NCI-H345 (cell line): ENCODE results near the gene PHF3.

Experiments
- DNase-seq: peaks from one replicate; lab custom pipeline; 2025; lab: John Stamatoyannopoulos, UW

The PHF3 gene

DNA sequence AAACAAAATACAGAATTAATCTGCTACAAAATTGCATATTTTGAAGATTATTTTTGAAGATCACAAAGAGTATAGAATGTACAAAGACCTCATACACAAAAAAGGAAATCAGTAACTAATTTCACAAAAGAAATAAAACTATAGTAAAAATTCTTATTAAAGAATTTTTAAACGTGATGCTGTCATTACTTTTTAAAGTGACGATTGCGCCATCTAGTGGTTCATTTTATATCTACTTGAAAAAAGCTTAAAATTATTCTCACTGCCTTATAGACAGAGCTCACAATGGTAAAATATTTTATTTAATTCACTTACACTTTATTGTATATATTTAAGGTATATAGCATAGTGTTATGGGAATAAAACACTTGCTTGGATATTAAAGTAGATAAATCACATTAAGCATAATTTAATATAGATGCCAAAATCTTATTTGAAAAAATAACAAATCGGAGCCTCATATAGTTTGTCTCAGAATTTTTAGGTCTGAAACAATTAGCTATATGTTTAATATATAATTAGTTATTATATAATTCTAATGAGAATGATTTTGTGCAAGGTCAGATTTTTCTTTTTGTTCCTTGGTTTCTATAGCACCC, 128.8 kb downstream of the PHF3 start:
- DNase-seq = peak; percentile 49
